ENCODE results near the gene HSPA12A. TPM values are rescaled to one million over a fixed set of nuclear protein-coding genes. Genes with fewer than 3 reads are reported as not detected.

HSPA12A gene
- total RNA-seq, 4 donors from 2014 or later: 4.5 to 6.0 (median 4.9) TPM

DNA sequence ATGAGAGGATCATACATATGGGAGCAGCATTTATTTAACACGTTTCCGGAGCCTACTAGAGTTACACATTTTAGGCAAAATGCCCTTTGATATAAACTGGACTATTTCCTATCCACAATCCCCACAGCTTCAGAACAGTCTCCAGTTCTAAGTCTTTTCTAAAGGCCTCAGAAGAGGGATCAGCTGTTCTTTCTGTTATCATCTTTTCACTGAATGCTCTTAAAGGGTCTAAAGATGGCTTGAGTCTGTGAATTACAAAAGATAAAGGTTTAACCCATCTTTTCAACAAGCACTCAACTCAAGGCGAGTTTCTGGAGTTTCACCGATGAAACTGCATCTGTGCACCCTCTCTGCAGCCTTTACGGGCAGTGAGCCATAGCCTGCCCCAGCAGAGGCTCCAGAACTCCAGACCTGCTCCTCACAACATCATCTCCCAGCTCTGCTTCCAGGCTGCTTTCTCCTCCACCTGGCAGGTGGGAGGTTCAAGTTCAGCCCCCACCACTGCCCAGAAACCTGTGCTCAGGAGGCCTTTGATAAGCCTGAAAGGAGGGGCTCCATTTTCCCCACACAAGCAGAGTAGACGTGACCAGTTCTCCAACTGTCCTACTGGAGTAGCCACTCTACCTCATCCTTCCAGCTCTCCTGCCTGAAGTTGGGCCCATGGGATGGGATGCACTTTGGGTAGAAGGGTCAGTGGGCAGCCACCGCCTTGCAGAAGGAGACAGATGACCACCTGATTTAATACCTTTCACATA lies 53.4 kb downstream of the HSPA12A start:
- TF ChIP-seq POLR2A (IDR thresholded peaks at IDR 0.05): no peak
- TF ChIP-seq, protein P1, sequence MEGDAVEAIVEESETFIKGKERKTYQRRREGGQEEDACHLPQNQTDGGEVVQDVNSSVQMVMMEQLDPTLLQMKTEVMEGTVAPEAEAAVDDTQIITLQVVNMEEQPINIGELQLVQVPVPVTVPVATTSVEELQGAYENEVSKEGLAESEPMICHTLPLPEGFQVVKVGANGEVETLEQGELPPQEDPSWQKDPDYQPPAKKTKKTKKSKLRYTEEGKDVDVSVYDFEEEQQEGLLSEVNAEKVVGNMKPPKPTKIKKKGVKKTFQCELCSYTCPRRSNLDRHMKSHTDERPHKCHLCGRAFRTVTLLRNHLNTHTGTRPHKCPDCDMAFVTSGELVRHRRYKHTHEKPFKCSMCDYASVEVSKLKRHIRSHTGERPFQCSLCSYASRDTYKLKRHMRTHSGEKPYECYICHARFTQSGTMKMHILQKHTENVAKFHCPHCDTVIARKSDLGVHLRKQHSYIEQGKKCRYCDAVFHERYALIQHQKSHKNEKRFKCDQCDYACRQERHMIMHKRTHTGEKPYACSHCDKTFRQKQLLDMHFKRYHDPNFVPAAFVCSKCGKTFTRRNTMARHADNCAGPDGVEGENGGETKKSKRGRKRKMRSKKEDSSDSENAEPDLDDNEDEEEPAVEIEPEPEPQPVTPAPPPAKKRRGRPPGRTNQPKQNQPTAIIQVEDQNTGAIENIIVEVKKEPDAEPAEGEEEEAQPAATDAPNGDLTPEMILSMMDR (IDR thresholded peaks at IDR 0.05 in 4 of 5, conservative IDR thresholded peaks at IDR 0.05 in 1 of 5): no peak
- Histone ChIP-seq H3K4me1 (peaks cover 8 to 10% of the 10 kb centered on the region in 2 donors), H3K9me3 (no peaks in the 10 kb centered on the region), H3K27ac (no peak overlapping the region), H3K36me3 (no peaks in the 10 kb centered on the region), H3K27me3 (no peaks in the 10 kb centered on the region), H3K4me3 (no peak overlapping the region)
- DNase-seq (no peak), ATAC-seq (no peak)
- in situ Hi-C loops (cut with MboI; ENCODE audit: low sequenced_read_pairs in 4 of 4) (loop anchor here in 3 of 4 donors (5.0 to 25.0 kb wide), 5 partner anchors 93 to 486 kb away; no protein-coding TSS in a partner anchor), intact Hi-C loops (cut with DNase I; ENCODE audit: low total_unique reads) (no loop called here)

DNA sequence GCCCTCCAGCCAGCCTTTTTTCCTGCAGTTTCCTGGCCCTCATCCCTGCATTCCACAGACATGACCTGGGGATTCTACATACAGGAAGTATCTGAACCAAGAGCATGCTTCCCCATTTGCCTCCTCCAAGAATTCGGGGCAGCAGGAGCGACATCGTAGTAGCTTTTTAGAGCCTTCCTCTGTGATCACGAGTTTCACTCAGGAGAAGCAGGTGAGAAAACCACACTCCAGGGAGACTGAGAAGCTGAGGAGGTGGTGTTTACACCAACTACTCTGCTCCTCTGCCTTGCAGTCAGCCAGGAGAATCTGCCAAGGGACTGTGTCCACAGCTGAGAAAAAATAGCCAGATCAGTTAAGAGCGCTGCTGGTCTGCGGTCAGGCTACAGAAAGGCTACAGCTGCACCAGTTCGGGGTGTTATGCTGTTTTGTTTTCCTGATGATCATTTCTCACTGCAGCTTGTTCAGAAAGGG lies 54.1 kb downstream of the HSPA12A start:
- DNase-seq: no peak
- H3K36me3 ChIP-seq: no peaks in the 10 kb centered on the region
- TF ChIP-seq POLR2A (IDR thresholded peaks at IDR 0.05): no peak
- TF ChIP-seq, protein P1 (IDR thresholded peaks at IDR 0.05 in 4 of 5, conservative IDR thresholded peaks at IDR 0.05 in 1 of 5): no peak
- H3K27ac ChIP-seq: no peak overlapping the region
- H3K4me1 ChIP-seq: peaks cover 8 to 10% of the 10 kb centered on the region in 2 donors
- intact Hi-C loops (cut with DNase I; ENCODE audit: low total_unique reads) (no loop called here), in situ Hi-C loops (cut with MboI; ENCODE audit: low sequenced_read_pairs in 4 of 4) (loop anchor here in 3 of 4 donors (5.0 to 25.0 kb wide), 5 partner anchors 94 to 487 kb away; no protein-coding TSS in a partner anchor)
- H3K27me3 ChIP-seq: no peaks in the 10 kb centered on the region
- H3K4me3 ChIP-seq: no peak overlapping the region
- no peak for ATAC-seq
- no peaks in the 10 kb centered on the region for H3K9me3 ChIP-seq

DNA sequence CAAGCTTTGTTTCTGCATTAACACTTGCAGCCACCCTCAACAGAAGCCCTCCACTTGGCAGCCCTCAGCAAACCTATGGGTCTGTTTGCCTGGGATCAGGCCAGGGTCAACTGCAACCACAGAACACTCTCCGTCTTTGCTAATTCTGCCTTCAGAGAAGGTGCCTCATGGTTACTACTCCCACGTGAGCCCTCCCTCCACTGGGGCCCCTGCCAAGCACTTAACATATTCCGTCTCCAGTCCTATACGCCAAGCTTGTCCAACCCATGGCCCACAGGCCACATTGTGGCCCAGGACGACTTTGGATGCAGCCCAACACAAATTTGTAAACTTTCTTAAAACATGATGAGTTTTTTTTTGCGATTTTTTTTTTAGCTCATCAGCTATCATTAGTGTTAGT lies 54.7 kb downstream of the HSPA12A start:
- H3K27me3 ChIP-seq: no peaks in the 10 kb centered on the region
- no peak overlapping the region for H3K4me3 ChIP-seq
- ATAC-seq (no peak), DNase-seq (no peak)
- intact Hi-C loops (cut with DNase I; ENCODE audit: low total_unique reads) (no loop called here), in situ Hi-C loops (cut with MboI; ENCODE audit: low sequenced_read_pairs in 4 of 4) (loop anchor here in 3 of 4 donors (5.0 to 25.0 kb wide), 5 partner anchors 95 to 487 kb away; no protein-coding TSS in a partner anchor)
- no peak overlapping the region for H3K27ac ChIP-seq
- TF ChIP-seq, protein P1 (IDR thresholded peaks at IDR 0.05 in 4 of 5, conservative IDR thresholded peaks at IDR 0.05 in 1 of 5): no peak
- no peak for TF ChIP-seq POLR2A (IDR thresholded peaks at IDR 0.05)
- H3K36me3 ChIP-seq: no peaks in the 10 kb centered on the region
- H3K9me3 ChIP-seq: no peaks in the 10 kb centered on the region
- peaks cover 8 to 10% of the 10 kb centered on the region in 2 donors for H3K4me1 ChIP-seq

DNA sequence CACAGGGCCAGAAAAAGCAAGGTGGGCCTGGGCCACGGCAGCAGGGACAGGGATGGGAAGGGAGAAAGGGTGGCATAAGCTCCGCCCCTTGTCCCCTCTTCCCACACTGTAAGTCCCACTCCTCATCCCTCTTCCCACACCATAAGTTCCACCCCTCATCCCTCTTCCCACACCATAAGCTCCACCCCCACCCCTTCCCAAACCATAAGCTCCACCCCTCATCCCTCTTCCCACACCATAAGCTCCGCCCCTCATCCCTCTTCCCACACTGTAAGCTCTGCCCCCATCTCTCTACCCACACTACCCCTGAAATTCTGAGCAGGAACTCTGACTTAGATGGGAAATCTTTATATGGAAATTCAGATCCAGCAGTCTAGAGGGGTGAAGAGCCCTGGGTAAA lies 55.7 kb downstream of the HSPA12A start:
- ATAC-seq (no peak), DNase-seq (no peak)
- no peak overlapping the region for H3K27ac ChIP-seq
- no peaks in the 10 kb centered on the region for H3K36me3 ChIP-seq
- peaks cover 7 to 10% of the 10 kb centered on the region in 2 donors for H3K4me1 ChIP-seq
- no peak for TF ChIP-seq POLR2A (IDR thresholded peaks at IDR 0.05)
- TF ChIP-seq, protein P1 (IDR thresholded peaks at IDR 0.05 in 4 of 5, conservative IDR thresholded peaks at IDR 0.05 in 1 of 5): no peak
- in situ Hi-C loops (cut with MboI; ENCODE audit: low sequenced_read_pairs in 4 of 4) (loop anchor here in 3 of 4 donors (5.0 to 25.0 kb wide), 5 partner anchors 96 to 488 kb away; no protein-coding TSS in a partner anchor), intact Hi-C loops (cut with DNase I; ENCODE audit: low total_unique reads) (no loop called here)
- H3K9me3 ChIP-seq: no peaks in the 10 kb centered on the region
- no peaks in the 10 kb centered on the region for H3K27me3 ChIP-seq
- no peak overlapping the region for H3K4me3 ChIP-seq
